ENCODE data around the gene PRKCA.

DNA sequence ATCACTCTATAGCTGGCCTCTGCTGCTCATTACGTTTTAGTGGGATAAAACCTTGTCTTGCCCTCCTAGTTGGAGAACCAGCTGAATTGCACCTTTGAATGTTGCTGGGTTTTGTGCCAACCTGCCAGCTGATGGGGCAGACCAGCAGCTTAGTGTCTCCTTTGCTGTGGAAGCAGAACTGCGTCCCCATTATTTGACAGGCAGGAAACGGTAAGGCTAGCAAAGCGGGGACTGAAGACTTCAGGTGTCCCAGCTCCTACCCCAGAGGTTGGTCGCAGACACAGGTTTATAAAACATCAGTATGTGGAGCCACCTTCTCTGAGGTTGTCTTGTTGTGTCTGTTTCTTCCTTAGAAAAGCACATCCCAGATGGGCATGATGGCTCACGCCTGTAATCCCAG lies 158.1 kb downstream of the PRKCA start:
- no peak for TF ChIP-seq POLR2A (IDR thresholded peaks at IDR 0.05)
- TF ChIP-seq, protein P1, sequence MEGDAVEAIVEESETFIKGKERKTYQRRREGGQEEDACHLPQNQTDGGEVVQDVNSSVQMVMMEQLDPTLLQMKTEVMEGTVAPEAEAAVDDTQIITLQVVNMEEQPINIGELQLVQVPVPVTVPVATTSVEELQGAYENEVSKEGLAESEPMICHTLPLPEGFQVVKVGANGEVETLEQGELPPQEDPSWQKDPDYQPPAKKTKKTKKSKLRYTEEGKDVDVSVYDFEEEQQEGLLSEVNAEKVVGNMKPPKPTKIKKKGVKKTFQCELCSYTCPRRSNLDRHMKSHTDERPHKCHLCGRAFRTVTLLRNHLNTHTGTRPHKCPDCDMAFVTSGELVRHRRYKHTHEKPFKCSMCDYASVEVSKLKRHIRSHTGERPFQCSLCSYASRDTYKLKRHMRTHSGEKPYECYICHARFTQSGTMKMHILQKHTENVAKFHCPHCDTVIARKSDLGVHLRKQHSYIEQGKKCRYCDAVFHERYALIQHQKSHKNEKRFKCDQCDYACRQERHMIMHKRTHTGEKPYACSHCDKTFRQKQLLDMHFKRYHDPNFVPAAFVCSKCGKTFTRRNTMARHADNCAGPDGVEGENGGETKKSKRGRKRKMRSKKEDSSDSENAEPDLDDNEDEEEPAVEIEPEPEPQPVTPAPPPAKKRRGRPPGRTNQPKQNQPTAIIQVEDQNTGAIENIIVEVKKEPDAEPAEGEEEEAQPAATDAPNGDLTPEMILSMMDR (IDR thresholded peaks at IDR 0.05) = no peak
